H1 (cell line): Measurements from ENCODE around the gene XPO5. TPM values are rescaled to one million over a fixed set of nuclear protein-coding genes. Genes with fewer than 3 reads are reported as not detected.

Experiments used
- CTCF ChIA-PET: fragments of 300-600 bp; sonication (Branson Sonifier 250); formaldehyde crosslinking; loops from one replicate; lab custom pipeline; 2021; ENCODE audit not compliant: partially characterized antibody; lab: Charles Lee
- POLR2A ChIA-PET: fragments of 300-600 bp; sonication (Branson Sonifier 250); formaldehyde crosslinking; loops from one replicate; lab custom pipeline; 2021; ENCODE audit warnings: inconsistent platforms; ENCODE audit not compliant: partially characterized antibody; lab: Charles Lee
- DNase-seq, 2 experiments: peaks; one replicate each; pipeline versions ENCODE4 v3.0.0 to v3.0.0-alpha.2; 2010 to 2022; ENCODE audit warnings: low spot score in 2 of 2, low read depth in 1 of 2, mixed read lengths in 1 of 2
- FAIRE-seq: peaks from 2 replicates; lab custom pipeline; 2011; peaks lifted over from hg19 to GRCh38; lab: Jason Lieb, UNC
- H2AFZ ChIP-seq: 2 replicates; pipeline ENCODE4 v1.8.1; 2012; ENCODE audit warnings: low read length, inconsistent platforms
- H2AK5ac ChIP-seq: 2 replicates; pipeline ENCODE4 v1.6.1; 2013; ENCODE audit warnings: low read depth, low read length
- H2BK120ac ChIP-seq: replicated peaks from 2 replicates; pipeline ENCODE3; 2013; ENCODE audit warnings: low read depth, low read length, inconsistent platforms
- H2BK12ac ChIP-seq: 2 replicates; pipeline ENCODE4 v1.6.1; 2013; ENCODE audit warnings: low read depth, low read length
- H2BK15ac ChIP-seq: 2 replicates; pipeline ENCODE4 v1.6.1; 2013; ENCODE audit warnings: low read length
- H2BK20ac ChIP-seq: 2 replicates; pipeline ENCODE4 v1.6.1; 2013; ENCODE audit warnings: low read length
- H2BK5ac ChIP-seq: 2 replicates; pipeline ENCODE4 v1.6.1; 2013; ENCODE audit warnings: low read depth, low read length
- H3K14ac ChIP-seq: 2 replicates; pipeline ENCODE4 v1.6.1; 2013; ENCODE audit warnings: inconsistent platforms; ENCODE audit not compliant: insufficient read length
- H3K18ac ChIP-seq: 2 replicates; pipeline ENCODE4 v1.6.1; 2013; ENCODE audit warnings: low read length; ENCODE audit errors: extremely low read depth
- H3K23ac ChIP-seq: 2 replicates; pipeline ENCODE4 v1.6.1; 2013; ENCODE audit warnings: inconsistent platforms; ENCODE audit not compliant: insufficient read length
- H3K23me2 ChIP-seq: 2 replicates; pipeline ENCODE4 v1.6.1; 2013; ENCODE audit warnings: low read depth, low read length
- H3K27ac ChIP-seq: 2 replicates; pipeline ENCODE4 v1.6.1; 2011; ENCODE audit warnings: low read depth, low read length, inconsistent platforms
- H3K27me3 ChIP-seq, 4 experiments: replicated peaks in 1 of 4; 1 replicate in 1 of 4; 2 replicates in 3 of 4; pipeline versions ENCODE4 v1.6.1 to v1.8.1; 2011 to 2013; ENCODE audit warnings: low read length in 3 of 4, mild to moderate bottlenecking in 3 of 4, inconsistent platforms in 2 of 4, mixed read lengths in 2 of 4, moderate library complexity in 1 of 4; ENCODE audit not compliant: control insufficient read depth in 3 of 4, insufficient read depth in 3 of 4; ENCODE audit errors: extremely low read depth in 1 of 4
- H3K36me3 ChIP-seq, 4 experiments: 2 replicates each; pipeline versions ENCODE4 v1.6.1 to v1.8.1; 2011 to 2013; ENCODE audit warnings: mild to moderate bottlenecking in 4 of 4, low read length in 3 of 4, moderate library complexity in 2 of 4, control low read depth in 1 of 4, inconsistent platforms in 1 of 4; ENCODE audit not compliant: insufficient read depth in 4 of 4, control insufficient read depth in 2 of 4
- H3K4ac ChIP-seq: replicated peaks from 2 replicates; pipeline ENCODE3; 2013; ENCODE audit warnings: low read length, low read depth, mixed read lengths, inconsistent platforms; ENCODE audit not compliant: insufficient read length
- H3K4me1 ChIP-seq, 4 experiments: replicated peaks in 1 of 4; 1 replicate in 1 of 4; 2 replicates in 3 of 4; pipeline versions ENCODE4 v1.6.1 to v1.8.1; 2011 to 2013; ENCODE audit warnings: low read length in 3 of 4, inconsistent platforms in 2 of 4, mixed read lengths in 1 of 4; ENCODE audit not compliant: insufficient read depth in 4 of 4, control insufficient read depth in 3 of 4
- H3K4me2 ChIP-seq, 2 experiments: 2 replicates each; pipeline versions ENCODE4 v1.6.1 to v1.8.1; 2011 to 2013; ENCODE audit warnings: low read depth in 2 of 2, low read length in 2 of 2, control low read depth in 1 of 2, inconsistent platforms in 1 of 2, mild to moderate bottlenecking in 1 of 2; ENCODE audit not compliant: insufficient read depth in 1 of 2
- H3K4me3 ChIP-seq, 4 experiments: fragments of 200-600, 300-600 bp in 1 of 4; sonication (generic), shearing (Covaris generic), sonication (Bioruptor Twin) in 1 of 4; 2 replicates each; pipeline versions ENCODE4 v1.5.1 to v1.8.1; 2011 to 2016; ENCODE audit warnings: low read length in 4 of 4, low read depth in 3 of 4, control low read depth in 2 of 4, inconsistent platforms in 2 of 4, mild to moderate bottlenecking in 2 of 4, mixed read lengths in 1 of 4, moderate library complexity in 1 of 4; ENCODE audit not compliant: insufficient read depth in 2 of 4; ENCODE audit errors: extremely low read depth in 1 of 4
- H3K56ac ChIP-seq: replicated peaks from 2 replicates; pipeline ENCODE3; 2013; ENCODE audit warnings: low read depth, mild to moderate bottlenecking, mixed read lengths, low read length, inconsistent platforms; ENCODE audit not compliant: insufficient read length
- H3K79me1 ChIP-seq: 2 replicates; pipeline ENCODE4 v1.6.1; 2013; ENCODE audit warnings: low read depth, low read length, control low read depth
- H3K79me2 ChIP-seq, 2 experiments: 2 replicates each; pipeline versions ENCODE4 v1.6.1 to v1.8.1; 2012 to 2013; ENCODE audit warnings: low read length in 2 of 2, mild to moderate bottlenecking in 2 of 2, inconsistent platforms in 1 of 2; ENCODE audit not compliant: insufficient read depth in 2 of 2, control insufficient read depth in 1 of 2
- H3K9ac ChIP-seq, 4 experiments: replicated peaks in 1 of 4; 1 replicate in 1 of 4; 2 replicates in 3 of 4; pipeline versions ENCODE4 v1.6.1 to v1.8.1; 2011 to 2013; ENCODE audit warnings: low read depth in 3 of 4, low read length in 3 of 4, control low read depth in 2 of 4, mild to moderate bottlenecking in 2 of 4, moderate library complexity in 2 of 4, inconsistent platforms in 1 of 4; ENCODE audit errors: extremely low read depth in 1 of 4
- H3K9me3 ChIP-seq, 2 experiments: 2 replicates each; pipeline versions ENCODE4 v1.6.1 to v1.8.1; 2012 to 2013; ENCODE audit warnings: mild to moderate bottlenecking in 2 of 2, moderate library complexity in 2 of 2, control low read depth in 1 of 2, inconsistent platforms in 1 of 2, low read depth in 1 of 2, low read length in 1 of 2, mixed read lengths in 1 of 2; ENCODE audit not compliant: insufficient read depth in 2 of 2
- H4K20me1 ChIP-seq, 2 experiments: replicated peaks in 1 of 2; 2 replicates each; pipeline versions ENCODE3 to v1.8.1; 2011 to 2013; ENCODE audit warnings: inconsistent platforms in 2 of 2, low read length in 2 of 2, mild to moderate bottlenecking in 1 of 2; ENCODE audit not compliant: insufficient read depth in 2 of 2, control insufficient read depth in 1 of 2
- H4K5ac ChIP-seq: 2 replicates; pipeline ENCODE4 v1.6.1; 2013; ENCODE audit warnings: low read length, low read depth, mixed read lengths, inconsistent platforms; ENCODE audit not compliant: insufficient read length
- H4K8ac ChIP-seq: 2 replicates; pipeline ENCODE4 v1.8.0; 2013; ENCODE audit warnings: mild to moderate bottlenecking, moderate library complexity, low read length, inconsistent platforms; ENCODE audit not compliant: insufficient read depth; ENCODE audit errors: extremely low read depth
- H4K91ac ChIP-seq: replicated peaks from 2 replicates; pipeline ENCODE3; 2013; ENCODE audit warnings: low read length, mixed read lengths, inconsistent platforms; ENCODE audit not compliant: insufficient read length
- POLR2AphosphoS5 ChIP-seq: IDR thresholded peaks from 2 replicates; pipeline ENCODE4 v1.6.1; 2011; ENCODE audit warnings: low read depth, low read length
- RFX5 ChIP-seq: IDR thresholded peaks from 2 replicates; pipeline ENCODE4 v1.6.1; 2011; ENCODE audit warnings: low read depth, low read length, improper control_type of control experiment, borderline replicate concordance
- WGBS, 2 experiments: shearing (Covaris generic) in 1 of 2; methylation state at CpG; one replicate each; pipeline versions ENCODE4 v1.1.6 to v1.1.7; 2013 to 2015; ENCODE audit warnings: low lambda C conversion rate in 2 of 2, mixed read lengths in 2 of 2, inconsistent platforms in 1 of 2, low coverage in 1 of 2, missing lambda C conversion rate in 1 of 2; ENCODE audit not compliant: insufficient replicate concordance in 2 of 2, insufficient coverage in 1 of 2, insufficient read length in 1 of 2; ENCODE audit errors: extremely low coverage in 1 of 2, missing lambda C conversion rate in 1 of 2; 5-methylcytosine and 5-hydroxymethylcytosine counted together
- polyA plus RNA-seq, 7 experiments: library from polyadenylated mRNA; depleted of rRNA in 3 of 7; stranded (reverse) in 5 of 7; unstranded in 2 of 7; fragments of >200 nt in 5 of 7; fragments of 200-250 nt in 2 of 7; gene quantifications; 1 replicate in 5 of 7; 2 replicates in 1 of 7; 4 replicates in 1 of 7; pipeline versions ENCODE4 v1.2.1 to v1.2.3, GENCODE V29; 2011 to 2013; ENCODE audit warnings: missing spikeins in 2 of 7, mixed read lengths in 2 of 7
- total RNA-seq: library from RNA; stranded (reverse); fragmentation: NEBNext Ultra II Directional; extraction: Animal tissue kit (Norgen Biotek cat#: 25700); gene quantifications from 2 replicates; pipeline ENCODE4 v1.2.1, GENCODE V29; 2021

The XPO5 gene
- total and polyA plus RNA-seq, 2 of the 8 experiments (the other 6 are each of a cell fraction or from before 2014, with no cell fraction given): 80.6 to 95.7 TPM

GRCh38 chr6:43621836-43622180 lies 46.0 kb upstream of the XPO5 start:
- no peaks in the 10 kb centered on the region for H3K27me3 ChIP-seq
- ChIA-PET CTCF (interaction anchor here (1.0 to 4.0 kb wide), 2 partner anchors 13 to 457 kb away, joined by 3 to 23 read pairs; no protein-coding TSS in a partner anchor), POLR2A (interaction anchor here (1.1 kb wide), 1 partner anchor 46 kb away, joined by 3 read pairs; no protein-coding TSS in a partner anchor)
- H2BK20ac ChIP-seq: no peak overlapping the region
- no peak overlapping the region for H2AFZ ChIP-seq
- no peak overlapping the region for H4K91ac ChIP-seq
- H3K56ac ChIP-seq: no peak overlapping the region
- WGBS, 2 experiments: 95% methylated on average over 10 of the region's 10 CpGs; no CpG with 5 or more reads in 1 of the 2 experiments
- no peak for TF ChIP-seq RFX5
- 0 out of 2 replicates have a peak, but pooled peaks have one; percentile 44 for TF ChIP-seq POLR2AphosphoS5
- TF ChIP-seq, all 59 proteins: peak for 1
- Histone ChIP-seq H4K5ac (no peak overlapping the region), H3K27ac (no peak overlapping the region; the same call in 1 of the 2 replicates), H4K8ac (no peak overlapping the region), H3K23me2 (no peaks in the 10 kb centered on the region), H3K14ac (no peak overlapping the region), H3K4ac (no peak overlapping the region), H4K20me1 (peaks cover 8 to 9% of the 10 kb centered on the region in 2 experiments), H2AK5ac (no peak overlapping the region), H2BK15ac (no peak overlapping the region), H3K9ac (no peak overlapping the region), H3K4me1 (no peaks in the 10 kb centered on the region), H3K79me1 (peaks cover 1% of the 10 kb centered on the region; the same call in 1 of the 2 replicates), H3K4me3 (no peak overlapping the region), H3K18ac (no peak overlapping the region), H3K4me2 (no peak overlapping the region), H3K9me3 (no peaks in the 10 kb centered on the region), H2BK5ac (no peak overlapping the region), H3K36me3 (peaks cover 36 to 68% (median 57%) of the 10 kb centered on the region in 4 experiments), H2BK12ac (no peak overlapping the region), H3K79me2 (peaks cover 0 to under 1% of the 10 kb centered on the region in 2 experiments; a peak in 1 of 4 replicates), H3K23ac (no peak overlapping the region), H2BK120ac (no peak overlapping the region)
- DNase-seq (no peak), FAIRE-seq (no peak)
